Activated CD4-positive, alpha-beta T cell treated with anti-CD3 and anti-CD28 coated beads, Interleukin-2, amount 50 U/mL, for 1 hour (primary cell): ENCODE data around the gene SLC39A10.
"Not testable (repeated sequence)": the region's sequence is repeated elsewhere in the genome, so short reads cannot be mapped to it uniquely, and the experiment has no call there.

Experiments used
- DNase-seq: peaks from one replicate; pipeline ENCODE4 v3.0.0-alpha.2; 2020

The SLC39A10 gene

DNA sequence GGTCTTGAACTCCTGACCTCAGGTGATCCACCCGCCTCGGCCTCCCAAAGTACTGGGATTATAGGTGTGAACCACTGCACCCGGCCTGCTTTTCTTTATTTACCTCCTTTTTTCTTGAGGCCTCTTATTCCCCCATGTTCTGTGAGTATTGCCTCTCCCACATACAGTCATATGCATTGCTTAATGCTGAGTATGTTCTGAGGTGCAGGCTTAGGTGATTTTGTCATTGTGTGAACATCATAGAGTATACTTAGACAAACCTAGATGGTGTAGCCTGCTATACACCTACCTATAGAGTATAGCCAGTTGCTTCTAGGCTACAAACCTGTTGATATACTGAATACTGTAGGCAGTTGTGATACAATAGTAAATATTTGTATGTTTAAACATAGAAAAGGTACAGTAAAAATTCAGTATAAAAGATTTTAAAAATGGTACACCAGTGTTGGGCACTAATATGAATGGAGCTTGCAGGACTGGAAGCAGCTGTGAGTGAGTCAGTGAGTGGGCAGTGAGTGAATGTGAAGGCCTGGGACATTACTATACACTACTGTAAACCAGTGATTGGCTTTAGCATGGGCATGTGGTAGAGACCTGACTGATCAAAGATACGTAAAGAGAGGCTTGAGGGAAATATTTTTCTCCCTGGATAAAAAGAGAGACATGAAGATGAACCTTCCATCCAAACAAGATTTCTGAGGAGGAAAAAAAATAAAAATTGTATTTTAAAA, 17.6 kb downstream of the SLC39A10 start:
- DNase-seq, result no peak

- DNase-seq, result no peak
Measured at GRCh38 chr2:195675783-195676427, 18.9 kb downstream of the SLC39A10 start.

- no peak for DNase-seq
Measured at GRCh38 chr2:195677290-195677689, 20.3 kb downstream of the SLC39A10 start.

DNA sequence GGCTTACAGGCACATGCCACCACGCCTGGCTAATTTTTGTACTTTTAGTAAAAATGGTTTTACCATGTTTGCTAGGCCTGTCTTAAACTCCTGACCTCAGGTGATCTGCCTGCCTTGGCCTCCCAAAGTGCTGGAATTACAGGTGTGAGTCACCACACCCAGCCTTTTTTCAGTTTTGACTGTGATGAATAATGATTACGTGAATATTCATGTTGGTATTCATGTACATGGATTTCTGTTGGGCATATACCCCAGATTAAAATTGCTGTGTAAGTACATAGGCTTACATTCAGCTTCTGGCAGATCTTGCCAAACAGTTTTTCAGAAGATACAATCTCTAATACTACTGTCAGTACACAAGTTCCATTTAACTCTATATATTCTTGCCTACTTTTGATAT, 20.9 kb downstream of the SLC39A10 start:
- DNase-seq, result no peak

GRCh38 chr2:195682077-195682476, 25.1 kb downstream of the SLC39A10 start:
- DNase-seq, result no peak

DNA sequence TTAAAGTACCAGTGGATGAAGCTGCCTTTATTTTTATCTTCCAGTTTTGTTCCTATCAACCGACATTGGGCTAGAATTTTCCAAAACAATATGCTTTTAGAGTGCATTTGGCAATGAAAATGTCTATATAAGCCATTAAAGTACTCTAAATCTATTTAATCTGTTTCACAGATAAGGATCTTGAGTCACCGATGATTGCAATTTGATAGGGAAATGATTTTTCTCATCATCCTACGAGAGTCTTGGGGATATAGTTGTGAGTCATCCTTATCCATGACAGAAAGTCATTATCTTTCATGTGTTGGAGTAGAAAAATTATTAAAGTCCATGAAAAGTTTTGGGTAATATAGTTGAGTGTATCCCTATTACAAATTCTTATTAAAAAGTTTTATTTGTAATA, 26.1 kb downstream of the SLC39A10 start:
- DNase-seq, result no peak

GRCh38 chr2:195686564-195686963, 29.5 kb downstream of the SLC39A10 start:
- DNase-seq, result no peak

- no peak for DNase-seq
Measured at GRCh38 chr2:195687320-195688086, 30.5 kb downstream of the SLC39A10 start.

GRCh38 chr2:195692531-195692930, 35.5 kb downstream of the SLC39A10 start:
- not testable (repeated sequence) for DNase-seq

GRCh38 chr2:195694553-195694952, 37.5 kb downstream of the SLC39A10 start:
- DNase-seq, result no peak

- DNase-seq, result no peak
Measured at GRCh38 chr2:195695002-195695631, 38.1 kb downstream of the SLC39A10 start.

DNA sequence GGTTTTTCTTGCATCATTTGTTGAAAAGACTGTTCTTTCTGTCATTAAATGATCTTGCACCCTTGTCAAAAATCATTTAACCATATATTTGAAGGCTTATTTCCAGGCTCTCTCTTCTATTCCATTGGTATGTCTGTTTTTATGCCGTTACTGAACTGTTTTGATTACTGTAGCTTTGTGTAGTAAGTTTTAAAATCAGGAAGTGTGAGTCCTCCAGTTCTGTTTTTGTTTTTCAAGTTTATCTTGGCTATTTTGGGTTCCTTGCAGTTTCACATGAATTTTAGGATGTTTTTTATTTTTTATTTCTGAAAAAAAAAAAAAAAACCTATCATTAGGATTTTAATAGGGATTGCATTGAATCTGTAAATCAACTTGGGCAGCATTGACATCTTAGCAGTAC, 39.0 kb downstream of the SLC39A10 start:
- no peak for DNase-seq

DNA sequence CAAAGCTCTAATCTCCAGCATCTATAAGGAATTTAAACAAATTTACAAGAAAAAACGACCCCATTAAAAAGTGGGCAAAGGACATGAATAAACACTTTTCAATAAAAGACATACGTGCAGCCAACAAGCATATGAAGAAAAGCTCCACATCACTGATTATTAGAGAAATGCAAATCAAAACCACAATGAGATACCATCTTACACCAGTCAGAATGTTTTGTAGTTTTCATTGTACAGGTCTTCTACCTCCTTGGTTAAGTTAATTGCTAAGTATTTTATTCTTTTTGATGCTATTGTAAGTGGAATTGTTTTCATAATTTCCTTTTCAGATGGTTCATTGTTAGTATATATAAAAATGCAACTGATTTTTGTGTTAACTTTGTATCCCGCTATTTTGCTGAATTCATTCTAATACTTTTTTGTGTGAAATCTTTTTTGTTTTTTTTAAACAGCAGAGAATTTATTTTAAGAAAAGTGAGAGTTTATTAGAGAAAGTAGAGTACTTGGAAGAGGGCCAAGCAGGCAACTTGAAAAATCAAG, 40.7 kb downstream of the SLC39A10 start:
- DNase-seq, result no peak

DNA sequence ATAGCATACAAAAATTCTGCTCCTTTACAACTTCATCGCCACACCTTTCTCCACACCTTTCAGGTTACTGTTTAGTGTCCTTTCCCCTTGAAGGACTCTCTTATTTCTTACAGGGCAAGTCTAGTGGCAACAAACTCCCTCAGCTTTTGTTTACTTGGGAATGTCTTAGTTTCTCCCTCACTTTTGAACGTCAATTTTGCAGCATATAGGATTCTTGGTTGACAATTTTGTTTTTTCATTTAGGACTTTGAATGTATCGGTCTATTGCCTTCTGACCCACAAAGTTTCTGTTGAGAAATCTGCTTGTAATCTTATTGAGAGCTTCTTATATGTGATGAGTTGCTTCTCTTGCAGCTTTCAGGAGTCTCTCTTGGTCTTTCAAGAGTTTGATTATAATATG, 43.5 kb downstream of the SLC39A10 start:
- no peak for DNase-seq

DNA sequence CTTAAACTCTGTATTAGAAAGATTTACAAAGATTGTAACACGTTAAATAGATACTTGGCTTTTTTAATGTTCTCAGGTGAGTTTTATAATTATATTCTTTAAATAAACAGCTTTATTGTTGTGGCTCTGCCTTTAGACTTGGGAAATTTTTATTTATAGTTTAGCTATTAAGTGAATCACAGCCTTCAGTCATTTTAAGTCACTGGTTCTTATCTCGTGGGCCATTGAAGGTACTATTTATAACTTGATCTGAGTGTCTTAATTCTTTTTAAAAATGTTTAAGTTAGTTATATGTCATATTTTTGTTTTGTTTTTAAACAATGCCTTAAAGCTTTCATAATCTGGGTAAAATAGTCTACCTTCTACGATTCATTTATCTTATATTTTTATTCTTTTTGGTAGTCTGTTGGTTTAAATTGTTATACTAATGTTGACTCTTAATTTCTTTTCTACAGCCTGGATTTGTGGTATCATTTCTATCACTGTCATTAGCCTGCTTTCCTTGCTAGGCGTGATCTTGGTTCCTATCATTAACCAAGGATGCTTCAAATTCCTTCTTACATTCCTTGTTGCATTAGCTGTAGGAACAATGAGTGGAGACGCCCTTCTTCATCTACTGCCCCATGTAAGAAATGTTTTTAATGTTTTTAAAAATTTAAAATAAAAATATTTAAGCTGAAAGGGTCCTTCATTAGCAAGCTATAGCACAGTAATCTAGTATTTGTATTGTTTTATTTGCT, 49.3 kb downstream of the SLC39A10 start:
- DNase-seq, result no peak

DNA sequence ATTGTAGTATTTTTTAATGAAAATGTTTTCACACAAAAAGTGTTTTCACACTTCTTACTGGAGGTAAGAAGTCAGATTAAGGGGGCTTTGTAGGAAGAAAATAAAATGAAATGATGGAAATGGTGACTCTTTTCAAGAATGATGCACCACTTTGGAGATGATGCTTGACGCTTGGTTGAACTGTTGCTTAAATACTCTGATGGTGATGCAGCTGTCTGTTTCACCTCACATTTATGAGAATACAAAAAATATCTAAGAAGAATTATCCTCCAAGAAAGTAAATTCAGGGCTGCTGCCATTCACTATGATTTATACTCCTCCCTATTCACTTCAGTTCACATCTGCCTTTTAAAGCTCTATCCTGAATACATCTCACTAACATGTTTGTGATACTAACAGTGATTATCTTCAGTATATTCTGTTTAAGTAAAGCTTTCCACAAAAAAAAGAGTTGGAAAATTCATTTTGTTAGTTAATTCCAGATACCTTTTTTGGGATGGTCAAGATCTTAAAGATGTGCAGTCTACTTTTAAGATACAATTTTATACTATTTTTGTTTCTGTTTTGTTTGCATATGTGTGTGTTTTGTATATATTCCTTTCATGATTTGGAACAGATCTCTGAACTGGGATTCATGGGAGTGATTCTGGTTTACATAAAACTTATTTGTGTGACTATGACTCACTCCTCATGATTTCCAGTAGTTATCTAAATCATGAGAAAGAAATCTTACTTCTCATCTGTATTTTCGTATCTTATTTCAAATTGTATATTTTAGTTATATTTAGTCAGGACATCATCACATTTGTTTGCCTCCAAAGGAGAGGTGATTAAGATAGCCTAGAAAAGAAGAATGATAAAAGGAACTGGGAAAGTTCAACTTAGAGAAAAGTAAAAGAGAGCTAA, 53.1 kb downstream of the SLC39A10 start:
- DNase-seq, result no peak

DNA sequence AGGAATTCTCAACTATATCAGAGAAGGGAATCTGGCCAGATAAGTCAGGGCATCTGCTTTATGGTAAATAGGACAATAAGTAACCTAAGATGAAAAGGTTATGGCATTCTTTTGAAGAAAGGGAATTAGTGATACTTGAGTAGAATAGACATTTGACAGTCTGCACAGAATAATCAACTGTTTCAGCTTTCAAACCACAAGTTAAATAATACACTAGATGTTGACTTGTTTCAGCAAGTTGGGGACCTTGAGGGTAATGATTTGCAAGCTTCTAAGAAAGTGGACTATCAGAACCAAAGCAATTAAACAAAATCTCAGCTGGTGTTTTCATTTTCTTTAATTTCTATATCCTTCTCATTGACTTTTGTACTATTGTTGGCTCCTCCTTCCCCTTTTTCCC, 54.5 kb downstream of the SLC39A10 start:
- DNase-seq, result no peak

GRCh38 chr2:195716466-195716865, 59.4 kb downstream of the SLC39A10 start:
- DNase-seq, result no peak

DNA sequence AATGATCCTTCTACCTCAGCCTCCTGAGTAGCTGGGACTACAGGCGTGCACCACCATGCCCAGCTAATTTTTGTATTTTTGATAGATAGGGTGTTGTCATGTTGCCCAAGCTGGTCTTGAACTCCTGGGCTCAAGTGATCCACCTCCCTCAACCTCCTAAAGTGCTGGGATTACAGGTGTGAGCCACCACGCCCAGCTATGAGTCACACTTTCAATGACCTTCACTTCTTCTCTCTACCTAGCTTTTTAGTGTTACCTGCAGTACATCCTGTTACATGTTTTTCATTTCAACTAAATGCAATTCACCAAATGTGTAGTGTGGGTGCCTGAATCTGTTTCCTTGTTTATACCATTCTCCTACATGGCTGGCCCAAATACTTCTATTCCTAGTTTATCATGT, 64.0 kb downstream of the SLC39A10 start:
- no peak for DNase-seq

- no peak for DNase-seq
Measured at GRCh38 chr2:195722075-195722474, 65.0 kb downstream of the SLC39A10 start.

DNA sequence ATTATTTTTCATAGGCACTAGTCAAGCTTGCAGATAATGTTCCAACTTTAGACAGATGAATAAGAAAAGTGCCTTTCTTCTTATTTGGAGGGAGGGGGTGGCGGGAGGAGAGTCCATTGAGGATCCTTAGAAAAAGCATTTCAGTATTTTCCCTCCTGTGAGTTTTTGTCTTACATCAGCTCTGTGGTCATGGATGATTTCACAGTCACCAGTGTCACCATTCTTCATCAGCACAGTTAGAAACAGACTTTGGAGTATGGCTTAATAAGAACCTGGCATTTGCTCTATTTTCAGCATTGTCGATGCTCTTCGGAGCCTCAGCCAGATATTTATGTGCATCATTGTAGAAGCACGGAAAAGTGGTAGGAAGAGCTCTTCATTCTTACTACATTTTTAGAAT, 70.1 kb downstream of the SLC39A10 start:
- no peak for DNase-seq
